ENCODE data around the gene RNASE11.
"Not testable (repeated sequence)": the region's sequence is repeated elsewhere in the genome, so short reads cannot be mapped to it uniquely, and the experiment has no call there.

Gene RNASE11

DNA sequence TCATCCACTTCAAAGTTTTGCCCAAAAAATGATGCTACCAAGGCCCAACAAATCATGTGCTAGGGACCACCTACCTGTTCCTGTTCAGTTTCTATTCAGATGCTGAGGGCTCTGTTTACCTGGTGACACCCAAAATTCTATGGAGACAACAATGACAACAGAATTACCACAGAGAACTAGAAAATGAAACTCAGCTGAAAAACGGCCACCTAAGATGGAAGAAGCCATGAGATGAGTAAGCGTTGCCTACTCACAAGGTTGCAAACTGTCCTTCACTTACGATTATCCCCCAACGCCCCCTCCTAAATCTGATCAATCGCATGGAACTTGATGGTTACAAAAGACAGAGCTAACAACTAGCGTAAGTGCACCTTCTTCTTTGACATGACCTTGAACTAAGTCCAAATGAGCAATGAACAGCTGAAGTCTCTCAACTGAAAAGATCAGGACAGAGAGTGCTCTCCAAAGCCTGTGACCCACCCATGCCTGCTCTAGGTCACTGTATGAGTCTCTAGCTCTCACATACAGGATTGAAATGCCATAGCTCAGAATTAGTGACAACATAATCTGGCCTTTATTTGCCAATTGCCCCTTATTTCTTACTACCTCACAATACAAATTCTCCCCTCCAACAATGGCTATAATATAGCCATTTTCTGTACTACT lies at the start of gene RNASE11:
Gene RNASE11, minus strand, starts transcription at position 513 of the 666 bp plus-strand sequence.
- DNase-seq (ENCODE audit: low spot score) = no peak

DNA sequence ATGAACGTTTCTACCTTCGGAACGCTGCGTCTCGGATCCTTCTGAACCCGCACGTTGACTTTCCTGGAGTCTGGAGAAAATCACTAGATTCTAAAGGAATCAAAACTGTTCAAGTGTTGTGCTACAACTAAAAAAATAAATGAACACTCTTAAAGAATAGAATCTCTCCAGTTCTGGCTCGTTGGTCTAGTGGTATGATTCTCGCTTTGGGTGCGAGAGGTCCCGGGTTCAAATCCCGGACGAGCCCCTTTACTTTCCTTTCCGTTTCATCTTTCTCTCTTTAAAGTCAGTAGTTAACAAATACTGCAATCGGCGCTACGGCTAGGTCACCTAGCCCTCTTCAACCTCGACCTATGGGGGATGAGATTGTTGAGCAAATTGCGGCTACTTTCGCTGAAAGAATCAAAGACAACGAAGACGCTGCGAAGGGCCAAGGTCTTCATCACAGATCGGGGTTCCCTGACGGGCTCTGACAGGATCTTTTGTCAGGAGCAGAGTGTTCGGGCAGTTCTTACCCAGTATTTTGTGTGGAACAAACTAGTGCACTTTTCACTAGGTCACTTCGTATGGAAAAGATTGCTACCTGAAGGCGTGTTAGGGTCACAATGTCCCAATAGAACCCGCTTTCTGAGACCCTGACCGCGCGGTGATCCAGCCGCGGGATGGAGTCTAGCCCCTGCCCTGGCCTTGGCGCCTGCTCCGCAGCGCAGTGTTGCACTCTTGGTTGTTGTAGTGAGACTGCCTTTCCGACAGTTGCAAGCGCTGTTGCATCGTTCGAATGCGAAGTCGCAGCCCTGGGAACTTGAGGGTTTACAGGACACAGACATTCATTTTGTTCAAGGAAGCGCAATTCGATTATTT lies 45.3 kb upstream of the RNASE11 start:
- DNase-seq (ENCODE audit: low spot score) = peak; percentile 76

DNA sequence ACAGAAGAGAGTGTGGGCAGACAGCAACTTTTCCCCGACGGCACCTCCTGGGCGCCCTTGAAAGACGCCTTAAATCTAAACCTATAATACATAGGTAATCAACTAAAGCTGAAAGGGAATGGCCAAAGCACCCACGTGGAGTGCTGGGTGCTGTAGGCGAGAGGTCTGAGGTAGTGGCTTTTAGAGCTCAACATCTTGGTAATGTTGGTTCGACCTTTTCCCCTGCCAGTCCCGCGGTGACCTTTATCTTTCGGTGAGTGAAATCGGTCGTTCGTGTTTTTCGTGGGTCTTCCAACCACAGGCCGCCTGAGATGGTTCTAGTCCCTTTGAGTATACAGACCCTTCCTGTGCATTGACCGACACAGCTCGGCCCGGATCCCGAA lies 44.6 kb upstream of the RNASE11 start:
- no peak for DNase-seq (ENCODE audit: low spot score)

DNA sequence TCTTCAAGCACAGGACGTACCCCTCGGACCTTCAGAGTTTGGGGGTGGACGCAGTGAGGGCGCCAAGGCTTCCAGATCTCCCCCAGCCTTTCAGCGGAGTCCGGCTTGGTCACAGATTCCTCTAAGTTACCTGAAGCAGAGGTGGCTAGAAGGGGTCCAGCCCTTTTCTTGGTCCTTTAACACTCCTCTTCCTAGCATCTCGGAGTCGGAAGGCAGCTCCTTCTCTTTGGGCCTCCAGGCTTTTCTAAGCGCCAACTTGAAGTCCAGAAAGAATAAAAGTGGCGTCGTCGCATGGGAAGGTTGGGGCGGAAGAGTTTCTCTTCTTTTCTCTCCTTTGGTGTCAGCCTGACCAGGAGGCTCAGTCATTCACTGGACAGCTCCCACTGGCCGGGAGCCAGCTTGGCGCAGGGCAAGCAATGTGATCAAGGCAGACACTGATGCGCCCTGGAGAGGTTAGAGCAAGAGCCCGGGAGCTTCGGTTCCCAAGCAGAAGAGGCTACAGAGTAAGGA lies 44.1 kb upstream of the RNASE11 start:
- peak; percentile 71 for DNase-seq (ENCODE audit: low spot score)

DNA sequence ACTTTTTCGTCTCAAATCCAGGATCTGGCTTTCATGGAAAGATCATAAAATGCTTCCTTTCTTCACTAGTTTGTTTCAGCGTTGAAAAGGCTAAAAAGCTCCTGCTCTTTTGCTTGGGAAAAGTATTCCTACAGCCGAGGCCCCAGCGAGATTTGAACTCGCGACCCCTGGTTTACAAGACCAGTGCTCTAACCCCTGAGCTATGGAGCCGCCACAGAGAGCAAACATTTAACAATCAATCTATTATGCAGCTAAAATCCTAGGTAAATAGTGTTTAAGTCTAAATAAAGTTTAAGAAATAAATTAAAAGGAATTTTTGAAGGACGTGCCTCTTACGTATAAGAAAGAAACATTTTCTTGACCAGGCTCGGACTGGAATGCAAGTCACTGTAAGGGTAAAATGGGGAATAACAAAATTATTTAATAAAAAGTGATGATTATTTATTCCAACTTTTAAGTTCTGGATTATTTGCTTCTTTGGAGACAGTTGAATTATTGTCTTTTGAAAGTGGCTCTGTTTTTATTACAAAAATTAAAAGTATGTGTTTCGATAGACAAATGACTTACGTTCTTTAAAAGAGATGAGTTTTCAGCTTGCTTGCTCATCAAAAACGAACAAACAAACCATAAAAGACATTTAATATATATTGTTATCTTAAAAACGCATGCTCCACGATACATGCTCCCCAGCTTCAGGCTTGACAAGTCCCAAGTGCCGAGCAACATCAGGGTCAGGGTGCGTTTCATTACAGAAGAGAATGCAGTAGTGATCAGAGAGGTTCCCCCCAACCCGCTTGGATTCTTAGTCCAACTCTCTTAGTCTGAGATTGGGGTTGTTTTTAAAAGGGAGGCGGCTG lies 43.5 kb upstream of the RNASE11 start:
- DNase-seq (ENCODE audit: low spot score) = peak; percentile 19

DNA sequence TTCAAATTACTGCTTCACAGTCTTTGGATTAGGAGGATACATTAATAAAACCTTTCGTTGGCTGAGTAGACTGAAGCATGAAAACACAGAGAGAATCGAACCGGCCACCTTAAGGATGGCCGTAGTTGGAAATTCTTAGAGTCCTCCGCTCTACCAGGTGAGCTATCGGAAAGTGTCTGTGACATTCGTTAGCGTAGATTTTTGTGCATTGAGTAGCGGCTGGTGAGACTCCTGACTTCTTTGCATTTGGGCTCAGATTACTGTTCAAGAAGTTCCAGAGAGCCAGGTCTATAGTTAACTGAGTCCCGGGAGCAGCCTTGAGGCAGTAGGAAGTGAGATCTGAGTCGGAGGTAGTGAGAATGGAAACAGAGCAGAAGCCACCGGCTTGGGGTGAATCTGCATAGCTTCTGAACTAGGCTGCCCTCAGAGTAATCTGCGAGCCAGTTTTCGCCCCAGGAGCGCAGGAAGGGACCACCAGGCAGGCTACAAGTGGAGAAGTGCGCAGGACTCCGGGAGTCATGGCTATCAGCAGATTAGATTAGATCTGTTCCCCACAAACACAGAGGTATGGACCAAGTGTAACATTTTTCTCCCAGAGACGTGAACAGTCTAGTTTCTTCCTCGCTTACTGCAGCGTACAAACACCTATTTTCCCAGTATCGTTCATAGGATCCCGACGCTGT lies 42.7 kb upstream of the RNASE11 start:
- DNase-seq (ENCODE audit: low spot score) = peak; percentile 11

DNA sequence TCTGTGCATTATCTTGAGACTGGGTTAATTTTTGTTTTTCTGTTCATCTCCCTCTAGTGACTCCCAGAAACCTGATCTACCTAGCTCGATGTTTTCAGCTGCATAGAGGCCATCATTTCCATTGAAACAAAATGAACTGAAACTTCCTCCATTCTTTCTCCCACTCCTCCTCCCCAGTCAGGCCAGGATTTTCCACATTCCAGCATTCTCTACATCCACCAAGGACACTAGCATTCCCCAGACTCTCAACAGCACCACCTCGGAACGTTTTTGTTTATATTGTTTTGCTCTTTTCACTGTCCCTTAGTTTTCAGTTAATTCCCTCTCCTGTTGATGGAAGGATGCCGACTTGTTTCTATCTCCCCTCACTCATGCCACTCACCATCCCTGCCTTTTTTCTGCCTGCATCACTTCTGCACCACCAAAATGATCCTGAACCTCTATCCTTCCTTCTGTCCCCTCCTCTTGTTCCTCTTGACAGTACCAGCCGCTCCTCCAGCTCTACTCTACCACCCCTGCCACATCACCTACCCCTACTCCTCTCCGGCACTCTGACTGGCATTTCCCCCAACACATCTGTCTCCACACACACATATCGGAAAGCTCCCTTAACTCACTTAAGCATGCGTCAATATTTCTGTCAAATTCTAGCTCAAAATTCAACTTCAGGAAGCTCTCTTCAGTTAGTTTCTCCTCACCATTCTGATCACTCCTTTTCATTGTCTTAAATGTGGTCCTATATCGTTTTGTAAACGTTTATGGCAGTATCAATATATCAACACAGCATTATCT lies 40.5 kb upstream of the RNASE11 start:
- DNase-seq (ENCODE audit: low spot score) = no peak

DNA sequence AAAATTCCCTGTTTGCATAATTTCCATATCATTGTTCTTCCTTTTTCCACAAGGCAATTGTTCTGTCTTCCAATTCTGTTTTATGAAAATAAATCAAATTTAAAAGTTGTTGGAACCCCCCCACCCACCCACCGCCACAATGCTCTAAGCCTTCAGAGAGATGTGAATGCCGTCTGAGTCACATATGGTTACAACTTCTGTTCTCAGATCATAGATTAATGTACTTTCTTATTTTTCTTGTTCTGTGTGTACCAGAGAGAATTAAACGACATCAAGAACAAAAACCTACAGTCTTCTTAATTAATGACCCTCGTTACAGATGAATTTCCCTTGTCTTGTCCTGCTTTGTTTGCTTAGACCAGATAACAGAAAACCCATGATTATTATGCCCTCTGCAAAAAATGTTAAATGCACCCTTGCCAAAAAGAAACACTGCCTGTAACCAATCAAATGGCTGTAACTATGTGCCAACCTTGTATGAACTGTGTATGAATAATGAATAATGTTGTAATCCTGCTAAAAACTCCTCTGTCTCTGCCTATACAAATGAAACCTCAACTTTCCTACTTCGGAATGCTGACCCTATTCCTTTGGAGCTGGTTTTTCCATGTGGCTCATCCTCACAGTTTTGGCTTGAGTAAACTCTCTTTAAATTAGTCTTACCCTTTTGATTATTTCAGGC lies 39.7 kb upstream of the RNASE11 start:
- no peak for DNase-seq (ENCODE audit: low spot score)

DNA sequence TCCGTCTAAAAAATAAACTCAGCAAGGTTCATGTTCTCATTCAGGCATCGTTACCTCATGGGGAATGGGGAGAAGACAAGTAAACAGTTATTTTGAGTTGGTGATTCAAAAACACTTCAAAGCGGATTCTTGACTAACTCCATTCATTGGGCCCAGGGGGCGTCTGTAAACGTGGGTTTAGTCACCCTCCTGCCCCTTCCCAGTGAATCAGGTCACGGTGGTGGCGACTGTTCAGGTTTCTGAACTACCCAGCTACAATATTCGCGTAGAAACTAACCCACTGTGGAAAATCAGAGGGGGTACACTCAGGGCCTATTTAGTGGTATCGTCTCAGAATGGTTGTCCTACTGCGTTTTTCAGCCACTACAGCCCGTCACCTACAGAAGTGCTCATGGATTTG lies 38.5 kb upstream of the RNASE11 start:
- no peak for DNase-seq (ENCODE audit: low spot score)

DNA sequence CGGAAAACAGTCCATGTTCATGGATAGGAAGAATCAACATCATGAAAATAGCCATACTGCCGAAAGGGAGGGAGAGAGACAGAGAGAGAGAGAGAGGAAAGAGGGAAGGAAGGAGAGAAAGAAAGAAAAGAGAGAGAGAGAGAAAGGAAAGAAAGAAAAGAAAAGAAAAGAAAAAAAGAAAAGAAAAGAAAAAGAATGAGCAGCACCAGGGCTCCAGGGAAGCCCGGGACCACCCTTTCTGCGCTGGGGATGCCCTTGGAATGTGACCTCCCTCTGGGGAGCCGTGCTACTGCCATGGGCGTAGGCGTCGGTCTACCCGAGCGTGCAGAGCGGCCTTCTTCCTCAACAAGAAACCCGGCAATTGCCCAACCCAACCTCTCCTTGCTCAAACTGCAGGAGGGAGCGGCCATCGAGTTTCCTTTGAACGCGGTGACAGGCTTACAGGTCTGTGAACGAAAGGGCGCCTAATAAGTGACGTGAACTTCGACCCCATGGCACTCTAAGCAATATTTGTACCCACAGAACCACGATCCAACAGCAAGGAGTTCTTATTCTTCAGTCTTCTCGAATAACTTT lies 36.8 kb upstream of the RNASE11 start:
- peak; percentile 56 for DNase-seq (ENCODE audit: low spot score)

DNA sequence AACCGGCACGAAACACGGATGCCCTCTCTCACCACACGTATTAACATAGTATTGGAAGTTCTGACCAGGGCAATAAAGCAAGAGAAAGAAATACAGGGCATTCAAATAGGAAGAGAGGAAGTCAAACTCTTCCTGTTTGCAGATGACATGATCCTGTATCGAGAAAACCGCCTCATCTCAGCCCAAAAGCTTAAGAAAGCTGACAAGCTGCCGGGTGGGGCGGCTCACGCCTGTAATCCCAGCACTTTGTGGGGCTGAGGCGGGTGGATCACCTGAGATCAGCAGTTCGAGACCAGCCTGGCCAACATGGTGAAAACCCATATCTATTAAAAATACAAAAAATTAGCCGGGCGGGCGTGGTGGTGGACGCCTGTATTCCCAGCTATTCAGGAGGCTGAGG lies 36.0 kb upstream of the RNASE11 start:
- DNase-seq (ENCODE audit: low spot score) = no peak

DNA sequence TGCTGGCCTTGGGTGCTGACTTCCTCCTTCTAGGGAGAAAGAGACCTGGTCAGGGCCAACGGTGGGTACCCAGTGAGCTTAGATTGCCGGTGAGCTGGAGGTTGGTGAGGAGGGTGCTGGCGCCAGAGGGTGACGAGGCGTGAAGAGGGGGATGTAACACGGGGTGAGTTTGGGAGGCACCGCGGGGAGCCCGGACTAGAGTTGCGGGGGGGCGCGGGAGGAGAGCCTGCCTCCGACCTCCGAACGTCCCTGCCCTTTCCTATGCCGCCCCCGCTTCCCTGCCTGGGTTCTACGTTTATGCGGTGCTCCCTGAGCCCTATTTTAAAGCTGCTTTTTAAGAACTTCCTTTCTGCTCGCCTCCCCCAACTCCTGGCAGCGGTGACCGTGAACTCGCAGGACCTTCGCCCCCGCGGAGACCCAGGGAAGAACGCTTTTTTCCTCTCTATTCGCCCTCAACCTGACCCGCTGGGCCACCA lies 35.1 kb upstream of the RNASE11 start:
- DNase-seq (ENCODE audit: low spot score) = no peak

DNA sequence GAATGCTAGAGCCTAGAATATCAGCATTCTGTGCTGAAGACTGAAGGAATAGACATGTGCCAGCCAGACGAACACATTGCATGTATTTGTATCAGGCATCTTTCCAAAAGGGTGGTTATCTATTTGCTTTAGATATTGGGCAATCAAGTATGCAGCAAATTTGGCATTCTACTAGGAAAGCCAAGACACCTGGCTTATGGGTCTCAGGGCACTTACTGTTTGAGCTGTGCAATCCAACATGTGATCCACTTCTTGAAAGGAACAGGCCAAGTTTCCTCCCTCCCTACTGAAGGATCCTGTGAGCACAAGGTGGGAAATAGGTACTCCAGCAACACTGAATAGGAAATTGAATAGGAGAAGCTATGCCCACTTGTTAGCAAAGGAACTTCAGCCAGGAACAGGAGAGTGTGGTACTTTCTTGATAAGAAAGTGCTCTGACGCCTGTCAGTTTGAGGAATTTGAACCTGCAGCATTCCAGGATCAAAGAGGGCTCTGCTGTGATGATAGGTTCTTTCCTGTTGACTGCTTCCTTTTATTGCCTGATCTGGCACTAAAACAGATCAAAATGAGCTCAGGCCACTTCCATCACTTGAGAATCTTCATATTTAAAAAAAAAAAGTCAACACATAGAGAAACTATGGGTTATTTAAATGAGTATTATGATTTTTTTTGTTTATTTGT lies 33.1 kb upstream of the RNASE11 start:
- no peak for DNase-seq (ENCODE audit: low spot score)

DNA sequence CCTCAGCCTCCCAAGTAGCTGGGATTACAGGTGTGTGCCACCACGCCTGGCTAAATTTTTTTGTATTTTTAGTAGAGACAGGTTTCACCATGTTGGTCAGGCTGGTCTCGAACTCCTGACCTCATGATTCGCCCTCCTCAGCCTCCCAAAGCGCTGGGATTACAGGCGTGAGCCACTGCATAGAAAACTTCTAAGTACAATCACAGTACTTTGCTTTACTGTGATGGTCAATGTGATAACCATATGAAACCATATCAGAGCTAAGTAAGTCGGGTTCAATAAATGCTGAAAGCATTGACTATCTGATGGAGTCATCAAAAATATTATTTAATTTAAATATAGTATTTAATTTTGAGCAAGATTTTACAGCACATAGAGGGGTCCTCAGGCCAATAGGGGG lies 31.9 kb upstream of the RNASE11 start:
- not testable (repeated sequence) for DNase-seq (ENCODE audit: low spot score)

DNA sequence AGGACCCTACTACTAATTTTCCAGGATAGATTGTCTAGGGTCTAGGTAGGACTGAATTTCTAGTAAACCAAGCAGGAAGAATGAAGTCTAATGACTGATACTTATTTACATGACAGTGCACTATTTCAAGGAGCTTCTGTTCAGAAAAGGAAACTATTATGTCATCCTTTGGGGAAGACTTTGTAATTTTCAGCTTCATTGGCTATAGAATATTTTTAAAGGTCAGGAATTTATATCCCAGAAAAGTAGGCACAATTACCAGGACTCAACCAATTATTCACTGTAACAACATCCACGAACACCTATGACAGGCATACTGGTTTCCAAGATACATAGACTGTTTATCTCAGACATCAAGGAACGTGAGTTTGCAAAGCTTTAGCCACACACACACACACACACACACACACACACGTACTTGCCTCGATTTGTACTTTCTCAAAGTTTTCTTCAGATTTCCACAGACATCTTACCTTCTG lies 30.5 kb upstream of the RNASE11 start:
- no peak for DNase-seq (ENCODE audit: low spot score)

DNA sequence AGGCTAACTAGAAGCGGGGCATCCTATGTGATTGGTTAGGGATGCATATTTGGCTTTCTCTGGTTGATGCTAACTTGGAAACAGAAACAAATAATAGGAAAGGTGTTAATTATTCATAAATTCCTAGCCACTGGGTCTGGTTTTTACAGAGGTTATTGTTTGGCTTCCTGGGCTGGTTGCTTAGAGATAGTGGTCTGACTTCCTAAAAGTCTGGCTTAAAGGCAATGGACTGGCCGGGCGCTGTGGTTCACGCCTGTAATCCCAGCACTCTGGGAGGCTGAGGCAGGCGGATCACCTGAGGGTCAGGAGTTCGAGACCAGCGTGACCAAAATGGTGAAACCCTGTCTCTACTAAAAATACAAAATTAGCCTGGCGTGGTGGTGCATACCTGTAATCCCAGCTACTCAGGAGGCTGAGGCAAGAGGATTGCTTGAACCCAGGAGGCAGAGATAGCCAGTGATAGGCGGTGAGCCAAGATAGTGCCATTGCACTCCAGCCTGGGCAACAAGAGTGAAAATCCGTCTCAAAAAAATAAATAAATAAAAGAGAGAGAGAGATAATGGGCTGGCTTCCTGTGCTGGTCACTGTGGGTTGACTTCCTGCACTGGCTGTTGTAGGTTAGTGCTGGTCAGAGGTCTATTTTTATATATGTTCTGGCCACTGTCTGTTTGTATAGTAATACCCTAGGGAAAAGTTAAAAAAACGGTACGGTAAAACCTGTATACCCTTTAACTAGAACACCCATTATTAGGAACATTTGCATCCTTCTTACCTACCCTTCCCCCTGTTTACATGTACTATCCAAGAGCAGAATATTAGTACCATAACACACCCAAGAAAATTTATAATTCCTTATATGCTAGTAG lies 29.6 kb upstream of the RNASE11 start:
- no peak for DNase-seq (ENCODE audit: low spot score)

DNA sequence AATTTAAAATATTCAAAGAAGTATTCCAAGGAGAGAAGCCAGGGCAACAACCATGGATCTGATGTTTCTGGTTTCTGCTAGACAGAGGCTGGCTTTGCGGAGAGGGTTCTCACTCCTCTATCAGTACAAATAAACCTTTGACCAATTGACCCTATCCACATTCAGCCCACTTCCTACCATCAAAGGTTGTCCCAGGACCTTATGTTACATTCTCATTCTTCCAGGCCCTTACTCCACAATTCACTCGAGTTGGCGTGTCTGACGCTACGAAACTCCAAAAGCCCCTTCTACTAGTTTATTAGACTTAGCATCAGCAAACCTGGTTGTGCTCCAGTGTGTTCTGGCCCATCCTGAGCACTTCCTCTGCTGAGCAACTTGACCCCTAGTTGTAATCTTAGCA lies 28.2 kb upstream of the RNASE11 start:
- DNase-seq (ENCODE audit: low spot score) = no peak

Measured in AG08395 (cell line).